GM12801 (cell line): ENCODE measurements around the gene SLC38A6.

Experiments used
- TF ChIP-seq, protein P1 (sequence below): IDR thresholded peaks from one replicate; pipeline ENCODE4 v1.5.1; 2011; ENCODE audit warnings: control low read depth; ENCODE audit not compliant: insufficient read length; ENCODE audit errors: extremely low read depth

The SLC38A6 gene

DNA sequence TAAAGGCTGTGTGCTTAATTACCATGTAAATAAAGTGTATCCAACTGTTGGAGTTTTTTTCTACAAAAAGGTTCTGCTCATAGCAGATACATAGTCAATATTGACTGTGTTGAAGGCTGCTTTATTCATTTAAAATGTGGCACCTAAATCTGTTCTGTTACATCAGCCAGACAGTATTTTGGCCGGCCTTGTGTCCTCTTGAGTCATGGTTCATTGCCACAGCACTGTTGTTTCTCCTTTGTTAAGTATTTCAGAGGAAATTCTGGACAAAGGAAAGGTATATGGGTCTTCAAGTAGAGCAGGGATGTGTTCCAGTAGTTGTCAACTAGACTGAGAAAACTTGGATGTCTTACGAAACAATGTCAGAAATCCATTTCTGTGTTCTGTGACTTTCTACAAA lies 95.5 kb downstream of the SLC38A6 start:
- TF ChIP-seq, protein P1, sequence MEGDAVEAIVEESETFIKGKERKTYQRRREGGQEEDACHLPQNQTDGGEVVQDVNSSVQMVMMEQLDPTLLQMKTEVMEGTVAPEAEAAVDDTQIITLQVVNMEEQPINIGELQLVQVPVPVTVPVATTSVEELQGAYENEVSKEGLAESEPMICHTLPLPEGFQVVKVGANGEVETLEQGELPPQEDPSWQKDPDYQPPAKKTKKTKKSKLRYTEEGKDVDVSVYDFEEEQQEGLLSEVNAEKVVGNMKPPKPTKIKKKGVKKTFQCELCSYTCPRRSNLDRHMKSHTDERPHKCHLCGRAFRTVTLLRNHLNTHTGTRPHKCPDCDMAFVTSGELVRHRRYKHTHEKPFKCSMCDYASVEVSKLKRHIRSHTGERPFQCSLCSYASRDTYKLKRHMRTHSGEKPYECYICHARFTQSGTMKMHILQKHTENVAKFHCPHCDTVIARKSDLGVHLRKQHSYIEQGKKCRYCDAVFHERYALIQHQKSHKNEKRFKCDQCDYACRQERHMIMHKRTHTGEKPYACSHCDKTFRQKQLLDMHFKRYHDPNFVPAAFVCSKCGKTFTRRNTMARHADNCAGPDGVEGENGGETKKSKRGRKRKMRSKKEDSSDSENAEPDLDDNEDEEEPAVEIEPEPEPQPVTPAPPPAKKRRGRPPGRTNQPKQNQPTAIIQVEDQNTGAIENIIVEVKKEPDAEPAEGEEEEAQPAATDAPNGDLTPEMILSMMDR = no peak

DNA sequence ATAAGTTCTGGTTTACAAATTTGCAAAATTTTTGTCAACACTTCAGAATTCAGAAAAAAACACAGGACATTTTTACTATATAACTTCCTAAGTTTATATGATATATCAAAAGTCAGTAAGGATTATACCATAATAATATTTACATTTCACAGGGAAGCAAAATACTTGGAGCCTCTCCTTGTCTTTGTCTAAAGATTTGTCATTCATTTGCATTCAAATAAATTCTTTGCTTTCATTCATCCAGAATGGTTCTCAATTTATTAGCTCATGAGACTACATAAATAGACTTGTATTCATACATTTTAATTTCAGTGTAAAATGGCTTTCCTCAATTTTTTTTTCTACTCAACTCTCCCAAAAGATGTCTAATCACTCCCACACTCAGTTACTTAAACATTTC lies 96.4 kb downstream of the SLC38A6 start:
- TF ChIP-seq, protein P1 = no peak

DNA sequence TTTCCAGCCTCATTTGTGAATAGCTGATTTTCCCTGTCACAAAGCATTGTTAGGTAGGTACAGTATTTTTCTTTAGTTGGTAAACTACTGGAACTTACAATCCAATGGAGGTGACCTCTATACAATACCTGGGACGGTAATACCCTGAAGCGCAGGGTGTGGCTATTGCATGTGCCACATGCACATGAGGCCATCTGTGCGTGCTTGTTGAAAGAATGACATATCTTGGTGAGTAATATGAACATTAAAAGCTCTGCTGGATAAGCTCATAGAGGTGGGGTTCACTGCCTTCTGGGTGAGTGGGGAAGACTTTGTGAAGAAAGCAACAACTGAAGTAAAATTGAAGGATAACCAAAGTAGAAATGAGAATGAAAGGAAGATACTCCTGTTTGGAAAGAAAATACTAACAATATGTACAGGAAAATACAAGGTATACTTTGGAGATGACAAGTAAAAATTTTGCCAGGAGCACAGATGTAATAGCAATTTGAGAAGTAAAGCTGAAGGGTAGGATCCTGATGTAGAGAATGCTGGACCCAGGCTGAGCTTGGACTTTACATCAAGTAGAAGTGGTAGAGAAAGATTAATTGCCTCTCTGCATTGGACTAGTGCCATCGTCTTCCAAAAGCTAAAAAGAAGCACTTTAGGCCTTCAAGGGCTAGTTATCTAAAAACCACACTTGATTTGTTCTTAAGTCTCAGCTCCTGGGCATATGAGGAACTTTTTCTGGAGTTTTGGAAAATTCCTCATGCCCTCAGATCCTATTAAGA lies 97.1 kb downstream of the SLC38A6 start:
- TF ChIP-seq, protein P1 = no peak

DNA sequence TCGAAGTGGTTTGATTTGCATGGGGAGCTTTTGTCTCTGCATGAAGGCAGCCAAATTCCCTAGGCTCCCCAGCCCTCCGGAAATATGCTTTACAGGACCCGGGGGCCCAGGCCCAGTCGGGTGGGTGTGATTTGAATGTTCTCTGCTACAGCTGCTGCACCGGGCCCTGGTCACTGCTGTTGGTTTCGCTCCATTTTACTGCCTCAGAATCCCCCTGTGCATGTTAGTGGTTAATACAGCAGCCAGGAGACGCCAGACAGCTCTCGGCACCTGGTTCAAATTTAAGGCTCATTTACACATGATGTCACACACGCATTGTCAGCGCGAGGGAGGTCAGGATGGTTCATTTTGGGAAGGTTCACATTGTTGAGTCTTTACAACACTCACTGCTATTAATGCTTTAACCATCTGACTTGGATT lies 99.6 kb downstream of the SLC38A6 start:
- TF ChIP-seq, protein P1 = no peak

DNA sequence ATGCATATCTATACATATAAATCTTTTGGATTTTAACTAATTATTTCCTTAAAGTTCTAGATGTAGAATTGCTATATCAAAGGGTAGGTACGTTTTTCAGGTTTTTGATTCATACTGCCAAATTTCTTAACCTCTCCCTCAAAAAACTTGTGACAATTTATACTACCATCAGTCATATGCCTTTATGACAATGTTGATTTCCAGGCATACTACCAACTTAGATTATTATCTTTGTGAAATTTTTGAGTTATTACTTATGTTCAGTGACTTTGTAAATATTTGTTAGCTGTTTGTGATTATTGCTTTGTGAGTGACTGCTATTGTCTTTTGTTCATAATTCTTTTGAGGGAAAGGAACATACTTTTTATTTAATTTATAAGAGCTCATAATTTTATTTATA lies 107.0 kb downstream of the SLC38A6 start:
- TF ChIP-seq, protein P1 = no peak

DNA sequence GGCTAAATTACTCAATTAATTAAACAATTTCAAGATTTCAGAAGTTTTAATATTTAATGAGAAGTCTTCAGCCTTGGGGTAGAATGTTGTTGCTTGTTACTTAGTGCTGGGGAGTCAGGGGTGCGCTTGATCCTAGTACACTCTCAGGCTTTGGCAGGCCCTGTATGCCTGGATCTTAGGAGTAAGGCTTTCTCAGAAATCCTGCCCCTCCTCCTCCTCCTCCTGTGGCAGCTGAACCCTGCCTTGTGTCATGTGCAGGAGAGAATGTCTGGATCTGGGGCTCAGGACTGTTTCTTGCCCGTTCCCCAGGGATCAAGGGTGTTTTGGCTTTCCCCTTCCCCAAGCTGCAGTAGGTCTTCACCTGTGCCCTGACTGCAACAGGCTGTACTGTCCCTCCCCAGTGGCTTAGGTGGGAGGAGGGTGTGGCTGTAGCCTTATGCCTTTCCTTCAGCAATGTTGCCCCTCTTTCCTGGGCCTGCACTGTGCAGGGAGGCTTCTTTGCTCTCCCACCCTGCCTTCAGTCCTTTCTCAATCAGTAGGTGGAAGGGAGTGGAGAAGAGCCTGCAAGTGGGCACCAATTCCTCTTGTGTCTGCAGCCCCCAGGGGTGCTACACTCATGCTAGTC lies 108.2 kb downstream of the SLC38A6 start:
- TF ChIP-seq, protein P1 = no peak

DNA sequence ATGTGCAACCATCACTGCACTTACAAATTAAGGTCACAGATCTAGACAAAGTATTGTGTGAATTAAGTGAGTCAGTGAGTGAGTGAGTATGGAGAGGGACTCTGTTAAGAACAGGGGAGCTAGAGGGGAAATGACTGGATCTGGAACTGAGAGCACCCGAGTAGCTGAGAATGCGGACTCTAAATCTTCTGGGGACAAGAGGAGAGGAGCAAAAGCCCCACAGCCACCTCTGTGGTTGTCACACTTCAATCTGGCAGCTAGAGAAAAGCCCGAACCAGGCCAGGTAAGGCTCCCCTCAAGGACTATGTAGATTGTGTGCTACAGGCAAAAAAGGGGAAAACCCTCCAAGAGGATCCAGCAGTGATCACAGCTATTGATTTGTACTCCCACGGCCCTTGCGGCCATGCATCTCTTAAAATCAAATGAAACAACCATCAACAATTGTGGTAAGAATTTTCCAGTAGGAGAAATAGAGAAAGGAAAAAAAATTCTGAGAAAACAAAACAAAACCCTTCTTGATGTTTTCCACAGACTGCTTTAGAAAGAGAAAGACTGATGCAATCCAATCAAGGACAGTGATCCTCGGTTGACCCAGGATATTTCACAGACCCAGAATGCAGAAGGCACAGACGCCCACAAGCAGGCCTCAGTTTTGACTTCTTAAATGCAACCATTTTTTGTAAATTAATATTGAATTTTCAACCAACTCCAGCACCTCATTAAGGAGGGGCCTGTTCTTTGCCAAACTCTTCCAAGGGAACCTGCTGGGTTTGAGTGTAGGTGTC lies 109.6 kb downstream of the SLC38A6 start:
- TF ChIP-seq, protein P1 = no peak
